Measurements from ENCODE around the gene VPS50.

VPS50 gene

DNA sequence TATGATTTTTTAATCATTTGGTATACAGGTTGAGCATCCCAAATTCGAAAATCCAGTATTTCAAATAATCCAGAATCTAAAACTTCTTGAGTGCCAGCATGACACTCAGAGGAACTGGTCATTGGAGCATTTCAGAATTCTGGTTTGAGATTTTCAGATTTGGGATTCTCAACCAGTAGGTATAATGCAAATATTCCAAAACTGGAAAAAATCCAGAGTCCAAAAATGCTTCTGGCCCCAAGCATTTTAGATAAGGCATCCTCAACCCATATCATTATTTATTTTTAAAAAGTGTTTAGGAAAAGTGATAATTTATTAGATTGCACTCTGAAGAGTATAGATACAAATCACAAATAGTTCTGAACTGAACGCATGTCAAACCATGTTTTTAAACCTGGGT, 120.7 kb downstream of the VPS50 start:
- in situ Hi-C loops (cut with MboI; ENCODE audit: low sequenced_read_pairs, unreplicated experiment), result no loop called here
- DNase-seq (ENCODE audit: low spot score), result no peak
- TF ChIP-seq, protein P1, sequence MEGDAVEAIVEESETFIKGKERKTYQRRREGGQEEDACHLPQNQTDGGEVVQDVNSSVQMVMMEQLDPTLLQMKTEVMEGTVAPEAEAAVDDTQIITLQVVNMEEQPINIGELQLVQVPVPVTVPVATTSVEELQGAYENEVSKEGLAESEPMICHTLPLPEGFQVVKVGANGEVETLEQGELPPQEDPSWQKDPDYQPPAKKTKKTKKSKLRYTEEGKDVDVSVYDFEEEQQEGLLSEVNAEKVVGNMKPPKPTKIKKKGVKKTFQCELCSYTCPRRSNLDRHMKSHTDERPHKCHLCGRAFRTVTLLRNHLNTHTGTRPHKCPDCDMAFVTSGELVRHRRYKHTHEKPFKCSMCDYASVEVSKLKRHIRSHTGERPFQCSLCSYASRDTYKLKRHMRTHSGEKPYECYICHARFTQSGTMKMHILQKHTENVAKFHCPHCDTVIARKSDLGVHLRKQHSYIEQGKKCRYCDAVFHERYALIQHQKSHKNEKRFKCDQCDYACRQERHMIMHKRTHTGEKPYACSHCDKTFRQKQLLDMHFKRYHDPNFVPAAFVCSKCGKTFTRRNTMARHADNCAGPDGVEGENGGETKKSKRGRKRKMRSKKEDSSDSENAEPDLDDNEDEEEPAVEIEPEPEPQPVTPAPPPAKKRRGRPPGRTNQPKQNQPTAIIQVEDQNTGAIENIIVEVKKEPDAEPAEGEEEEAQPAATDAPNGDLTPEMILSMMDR (IDR thresholded peaks at IDR 0.05; ENCODE audit: borderline replicate concordance, control extremely low read depth, extremely low read depth, insufficient read depth, missing control alignments), result no peak

DNA sequence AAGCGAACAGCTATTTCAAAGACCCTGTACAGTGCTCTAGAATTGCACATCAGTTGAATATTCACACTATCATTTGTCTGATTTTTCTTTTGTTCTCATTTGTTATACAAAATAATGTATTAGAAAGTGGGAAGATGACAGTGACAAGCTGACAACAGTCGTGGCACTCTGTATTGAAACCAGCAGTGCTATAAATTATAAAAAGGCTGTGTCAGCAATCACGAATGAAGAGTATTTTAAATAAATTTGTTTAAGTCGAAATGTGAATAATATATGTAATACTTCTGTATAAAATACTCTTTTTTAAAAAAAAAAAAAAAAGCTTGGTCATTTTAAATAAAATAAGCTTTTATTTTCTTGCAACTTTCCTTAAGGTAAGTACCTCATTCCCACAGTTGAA, 122.6 kb downstream of the VPS50 start:
- in situ Hi-C loops (cut with MboI; ENCODE audit: low sequenced_read_pairs, unreplicated experiment), result no loop called here
- DNase-seq (ENCODE audit: low spot score), result no peak
- TF ChIP-seq, protein P1 (IDR thresholded peaks at IDR 0.05; ENCODE audit: borderline replicate concordance, control extremely low read depth, extremely low read depth, insufficient read depth, missing control alignments), result no peak

- DNase-seq (ENCODE audit: low spot score), result no peak
- TF ChIP-seq, protein P1 (IDR thresholded peaks at IDR 0.05; ENCODE audit: borderline replicate concordance, control extremely low read depth, extremely low read depth, insufficient read depth, missing control alignments), result no peak
- in situ Hi-C loops (cut with MboI; ENCODE audit: low sequenced_read_pairs, unreplicated experiment), result no loop called here
Measured at GRCh38 chr7:93359520-93360198, 127.5 kb downstream of the VPS50 start.

- TF ChIP-seq, protein P1 (IDR thresholded peaks at IDR 0.05; ENCODE audit: borderline replicate concordance, control extremely low read depth, extremely low read depth, insufficient read depth, missing control alignments), result no peak
- in situ Hi-C loops (cut with MboI; ENCODE audit: low sequenced_read_pairs, unreplicated experiment), result no loop called here
Measured at GRCh38 chr7:93361853-93362252, 129.7 kb downstream of the VPS50 start.

GRCh38 chr7:93364806-93365205, 132.6 kb downstream of the VPS50 start:
- in situ Hi-C loops (cut with MboI; ENCODE audit: low sequenced_read_pairs, unreplicated experiment), result no loop called here
- TF ChIP-seq, protein P1 (IDR thresholded peaks at IDR 0.05; ENCODE audit: borderline replicate concordance, control extremely low read depth, extremely low read depth, insufficient read depth, missing control alignments), result no peak
- no peak for DNase-seq (ENCODE audit: low spot score)

More at GRCh38 chr7:93361853-93362252, 129.7 kb downstream of the VPS50 start:
- DNase-seq (ENCODE audit: low spot score), result no peak

GRCh38 chr7:93365341-93365740, 133.2 kb downstream of the VPS50 start:
- in situ Hi-C loops (cut with MboI; ENCODE audit: low sequenced_read_pairs, unreplicated experiment), result no loop called here
- DNase-seq (ENCODE audit: low spot score), result no peak
- TF ChIP-seq, protein P1 (IDR thresholded peaks at IDR 0.05; ENCODE audit: borderline replicate concordance, control extremely low read depth, extremely low read depth, insufficient read depth, missing control alignments), result no peak
